Right lobe of liver (tissue), 6 donors: ENCODE measurements around the gene ARHGAP19. TPM values are rescaled to one million over a fixed set of nuclear protein-coding genes. Genes with fewer than 3 reads are reported as not detected.

Experiments used
- ATAC-seq, 4 donors: fragments of 200-7000 bp; cut with Tn5 transposase; one replicate each; pipeline ENCODE4 v1.9.1; 2020; ENCODE audit warnings: mild to moderate bottlenecking in 4 of 4, moderate library complexity in 4 of 4
- DNase-seq, 3 donors: peaks; one replicate each; pipeline ENCODE4 v3.0.0-alpha.2; 2020
- H3K27ac ChIP-seq, 3 donors: fragments of 200-600 bp; one replicate each; pipeline ENCODE4 v1.8.0; 2022
- H3K27me3 ChIP-seq, 2 donors: fragments of 200-600 bp; one replicate each; pipeline ENCODE4 v1.8.0; 2022
- H3K36me3 ChIP-seq, 4 donors: fragments of 200-600 bp; sonication (generic) in 1 of 4; one replicate each; pipeline versions ENCODE4 v1.5.1 to v1.8.0; 2017 to 2022; ENCODE audit warnings: control low read depth in 1 of 4
- H3K4me1 ChIP-seq, 4 donors: fragments of 200-600 bp; sonication (generic) in 1 of 4; one replicate each; pipeline versions ENCODE4 v1.5.1 to v1.8.0; 2017 to 2022; ENCODE audit warnings: control low read depth in 1 of 4
- H3K4me3 ChIP-seq, 3 donors: fragments of 200-600 bp; one replicate each; pipeline ENCODE4 v1.8.0; 2022
- H3K9me3 ChIP-seq, 4 donors: fragments of 200-600 bp; sonication (generic) in 1 of 4; one replicate each; pipeline versions ENCODE4 v1.5.1 to v1.8.0; 2017 to 2022; ENCODE audit warnings: control low read depth in 1 of 4
- POLR2A ChIP-seq: fragments of 450-650 bp; IDR thresholded peaks from one replicate; pipeline ENCODE4 v1.6.1; 2017; ENCODE audit warnings: antibody characterized with exemption, mild to moderate bottlenecking
- WGBS: methylation state at CpG from one replicate; pipeline ENCODE4 v1.1.6; 2018; ENCODE audit warnings: low coverage, low lambda C conversion rate; ENCODE audit not compliant: insufficient coverage; ENCODE audit errors: missing lambda C conversion rate; 5-methylcytosine and 5-hydroxymethylcytosine counted together
- intact Hi-C, 2 donors: fragments of 100-400 bp; cut with DNase I; formaldehyde crosslinking; loops; one replicate each; pipeline versions ENCODE4 v1.11.2 to v1.14.1; 2022
- small RNA-seq, 2 experiments: library from RNA; depleted of rRNA; stranded (forward); fragments of <200 nt; gene quantifications; one replicate each; pipeline ENCODE3, GENCODE V24; 2016
- total RNA-seq, 6 experiments: library from RNA; depleted of rRNA in 2 of 6; stranded (reverse); fragments of >200 nt in 2 of 6; fragmentation: NEBNext Ultra II Directional in 3 of 6; extraction: Animal tissue kit (Norgen Biotek cat#: 25700) in 3 of 6; gene quantifications; one replicate each; pipeline versions ENCODE4 v1.1.0 to v1.2.4, GENCODE V29; 2016 to 2023
- TF ChIP-seq, protein P1 (sequence below), 4 donors: fragments of 200-600 bp in 3 of 4; fragments of 450-650 bp in 1 of 4; IDR thresholded peaks; one replicate each; pipeline versions ENCODE4 v1.5.1 to v1.8.0; 2016 to 2022; ENCODE audit warnings: antibody characterized with exemption in 4 of 4, mild to moderate bottlenecking in 2 of 4
- donor health status: DM: no; HTN: yes; CAD: no.
- donor health status: DM: no; HTN: no; CAD: no.
- donor health status: DM: no; HTN: no; CAD: no.
- donor health status: DM: no; HTN: yes; CAD: no.
- donor health status: DM: no; HTN: yes; CAD: no.

Gene ARHGAP19
- total RNA-seq, 6 experiments from 2014 or later, result 2.3 to 5.5 (median 3.4) TPM

DNA sequence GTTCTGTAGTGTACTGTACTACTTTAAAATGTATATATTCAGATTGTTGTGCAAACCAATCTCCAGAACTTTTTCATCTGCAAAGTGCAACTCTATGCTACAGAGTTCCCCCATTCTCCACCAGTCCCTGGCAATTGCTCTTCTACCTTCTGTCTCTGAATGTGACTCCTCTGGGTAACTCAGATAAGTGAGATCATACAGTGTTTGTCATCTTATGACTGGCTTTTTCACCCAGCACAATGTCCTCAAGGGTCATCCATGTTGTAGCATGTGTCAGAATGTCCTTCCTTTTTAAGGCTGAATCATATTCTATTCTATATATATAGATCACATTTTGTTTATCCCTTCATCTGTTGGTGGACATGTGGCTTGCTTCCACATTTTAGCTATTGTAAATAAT lies 117.5 kb downstream of the ARHGAP19 start:
- H3K4me1 ChIP-seq, result no peaks in the 10 kb centered on the region
- ATAC-seq (no peak), DNase-seq (no peak)
- no peak overlapping the region for H3K27ac ChIP-seq
- H3K4me3 ChIP-seq, result no peak overlapping the region
- TF ChIP-seq, protein P1, sequence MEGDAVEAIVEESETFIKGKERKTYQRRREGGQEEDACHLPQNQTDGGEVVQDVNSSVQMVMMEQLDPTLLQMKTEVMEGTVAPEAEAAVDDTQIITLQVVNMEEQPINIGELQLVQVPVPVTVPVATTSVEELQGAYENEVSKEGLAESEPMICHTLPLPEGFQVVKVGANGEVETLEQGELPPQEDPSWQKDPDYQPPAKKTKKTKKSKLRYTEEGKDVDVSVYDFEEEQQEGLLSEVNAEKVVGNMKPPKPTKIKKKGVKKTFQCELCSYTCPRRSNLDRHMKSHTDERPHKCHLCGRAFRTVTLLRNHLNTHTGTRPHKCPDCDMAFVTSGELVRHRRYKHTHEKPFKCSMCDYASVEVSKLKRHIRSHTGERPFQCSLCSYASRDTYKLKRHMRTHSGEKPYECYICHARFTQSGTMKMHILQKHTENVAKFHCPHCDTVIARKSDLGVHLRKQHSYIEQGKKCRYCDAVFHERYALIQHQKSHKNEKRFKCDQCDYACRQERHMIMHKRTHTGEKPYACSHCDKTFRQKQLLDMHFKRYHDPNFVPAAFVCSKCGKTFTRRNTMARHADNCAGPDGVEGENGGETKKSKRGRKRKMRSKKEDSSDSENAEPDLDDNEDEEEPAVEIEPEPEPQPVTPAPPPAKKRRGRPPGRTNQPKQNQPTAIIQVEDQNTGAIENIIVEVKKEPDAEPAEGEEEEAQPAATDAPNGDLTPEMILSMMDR (IDR thresholded peaks at IDR 0.05), result no peak
- no peak for TF ChIP-seq POLR2A
- no peaks in the 10 kb centered on the region for H3K9me3 ChIP-seq
- H3K27me3 ChIP-seq, result no peaks in the 10 kb centered on the region
- intact Hi-C loops, result no loop called here
- H3K36me3 ChIP-seq, result no peaks in the 10 kb centered on the region

DNA sequence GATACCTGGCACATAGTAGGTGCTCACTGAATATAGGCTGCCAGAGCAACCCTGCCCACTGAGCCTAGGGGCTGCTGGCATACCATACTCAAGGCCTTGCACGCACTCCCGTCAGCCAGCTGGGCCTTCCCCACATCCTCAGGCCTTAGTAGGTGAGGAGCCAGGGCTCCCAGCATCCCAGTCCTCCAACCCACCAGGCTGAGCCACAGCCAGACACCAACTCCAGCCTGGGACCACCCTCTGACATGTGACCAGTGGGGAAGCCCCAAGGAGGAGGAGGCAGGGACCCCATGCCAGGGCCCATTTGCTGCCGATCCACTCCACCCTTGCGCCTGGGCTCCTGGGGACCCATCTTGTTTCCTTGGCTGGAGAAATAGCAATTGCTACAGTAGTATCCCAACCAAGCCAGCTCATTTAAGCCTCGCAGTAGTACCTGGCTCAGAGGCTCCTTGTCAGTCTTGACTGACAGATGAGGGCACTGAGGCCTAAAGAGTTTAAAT lies 118.1 kb downstream of the ARHGAP19 start:
- TF ChIP-seq, protein P1 (IDR thresholded peaks at IDR 0.05), result no peak
- TF ChIP-seq POLR2A, result no peak
- no peaks in the 10 kb centered on the region for H3K9me3 ChIP-seq
- H3K27ac ChIP-seq, result no peak overlapping the region
- no peak overlapping the region for H3K4me3 ChIP-seq
- WGBS, result 83% methylated on average over 1 of the region's 5 CpGs
- intact Hi-C loops, result no loop called here
- H3K36me3 ChIP-seq, result no peaks in the 10 kb centered on the region
- ATAC-seq (peak in 1 of 4 donors; percentile 12), DNase-seq (peak in 1 of 3 donors; percentile 26)
- no peaks in the 10 kb centered on the region for H3K4me1 ChIP-seq
- H3K27me3 ChIP-seq, result no peaks in the 10 kb centered on the region

DNA sequence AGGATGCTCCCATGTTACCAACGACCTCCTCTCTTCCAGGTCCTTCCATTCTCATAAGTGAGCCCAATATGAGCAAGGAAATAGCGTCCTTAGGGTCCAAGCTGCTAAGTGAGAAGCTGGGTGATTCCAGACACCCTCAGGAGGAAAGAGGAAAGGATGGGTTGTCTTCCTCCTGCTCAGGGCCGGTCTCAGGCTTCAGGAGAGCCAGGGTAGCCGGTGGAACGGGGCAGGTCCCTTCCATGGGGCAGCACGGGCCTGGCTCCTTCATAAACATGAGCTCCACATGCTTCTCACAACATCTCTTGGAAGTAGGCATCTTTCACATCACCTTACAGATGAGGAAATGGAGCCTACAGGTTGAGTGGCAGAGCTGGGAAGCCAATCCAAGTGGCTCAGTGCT lies 119.4 kb downstream of the ARHGAP19 start:
- ATAC-seq (no peak), DNase-seq (peak in 1 of 3 donors; percentile 6)
- H3K4me3 ChIP-seq, result no peak overlapping the region
- no peaks in the 10 kb centered on the region for H3K9me3 ChIP-seq
- H3K4me1 ChIP-seq, result no peaks in the 10 kb centered on the region
- WGBS, result 56% methylated on average over 2 of the region's 6 CpGs
- H3K36me3 ChIP-seq, result no peaks in the 10 kb centered on the region
- TF ChIP-seq, protein P1 (IDR thresholded peaks at IDR 0.05), result no peak
- no peak for TF ChIP-seq POLR2A
- no peaks in the 10 kb centered on the region for H3K27me3 ChIP-seq
- H3K27ac ChIP-seq, result no peak overlapping the region
- intact Hi-C loops, result no loop called here

Small RNA genes within 50 kb of the gene (small RNA-seq; reads per million reads assigned to genes)
- gene RF00017, result 0 reads per million in 2 experiments

Other genes with a start within 250 kb of the ARHGAP19 start
- gene SLIT1, start 106.7 kb downstream of the ARHGAP19 start, total RNA-seq, result under 1 TPM in 5 of 6 experiments, not detected in 1; 0.04 to 0.29 (median 0.12) TPM
- 1 to 10 TPM; 3.5 to 8.5 (median 7.4) TPM for gene FRAT1, start 26.6 kb upstream of the ARHGAP19 start, total RNA-seq
- gene FRAT2, start 42.1 kb upstream of the ARHGAP19 start, total RNA-seq, result 10 to 100 TPM in 2 of 6 experiments, 1 to 10 TPM in 4; 8.3 to 11.4 (median 9.7) TPM
- gene RRP12, start 108.7 kb upstream of the ARHGAP19 start, total RNA-seq, result 10 to 100 TPM in 3 of 6 experiments, 1 to 10 TPM in 3; 6.7 to 23.2 (median 10.2) TPM
- 100 to 1,000 TPM; 100 to 228 (median 162) TPM for gene PGAM1, start 133.6 kb upstream of the ARHGAP19 start, total RNA-seq
- 10 to 100 TPM in 5 of 6 experiments, 1 to 10 TPM in 1; 9.2 to 19.1 (median 11.8) TPM for gene EXOSC1, start 153.4 kb upstream of the ARHGAP19 start, total RNA-seq
- gene ZDHHC16, start 153.5 kb upstream of the ARHGAP19 start, total RNA-seq, result 10 to 100 TPM; 15.8 to 27.0 (median 22.8) TPM
- 10 to 100 TPM; 18.7 to 40.7 (median 20.3) TPM for gene MMS19, start 205.8 kb upstream of the ARHGAP19 start, total RNA-seq
- 1 to 10 TPM; 5.4 to 8.8 (median 7.0) TPM for gene UBTD1, start 206.3 kb upstream of the ARHGAP19 start, total RNA-seq